SJSA1 (cell line): ENCODE results near the gene FBN2. TPM values are rescaled to one million over a fixed set of nuclear protein-coding genes. Genes with fewer than 3 reads are reported as not detected.
"Not testable (repeated sequence)": the region's sequence is repeated elsewhere in the genome, so short reads cannot be mapped to it uniquely, and the experiment has no call there.

ENCODE experiments used
- DNase-seq, 2 experiments: peaks; one replicate each; pipeline ENCODE4 v3.0.0-alpha.2; 2015 to 2020; ENCODE audit warnings: low spot score in 2 of 2, low read depth in 1 of 2
- H3K27ac ChIP-seq: fragments of 250-450 bp; sonication (Bioruptor Pico); 2 replicates; pipeline ENCODE4 v1.5.1; 2020; ENCODE audit warnings: mild to moderate bottlenecking, moderate library complexity
- H3K27me3 ChIP-seq: fragments of 250-450 bp; sonication (Bioruptor Pico); replicated peaks from 2 replicates; pipeline ENCODE4 v1.5.1; 2020; ENCODE audit warnings: mild to moderate bottlenecking, moderate library complexity
- H3K36me3 ChIP-seq: fragments of 250-450 bp; sonication (Bioruptor Pico); 2 replicates; pipeline ENCODE4 v1.5.1; 2020; ENCODE audit warnings: mild to moderate bottlenecking
- H3K4me1 ChIP-seq: fragments of 250-450 bp; sonication (Bioruptor Pico); replicated peaks from 2 replicates; pipeline ENCODE4 v1.6.1; 2021; ENCODE audit warnings: mild to moderate bottlenecking
- H3K4me3 ChIP-seq: fragments of 250-450 bp; sonication (Bioruptor Pico); 2 replicates; pipeline ENCODE4 v1.5.1; 2020; ENCODE audit warnings: mild to moderate bottlenecking
- H3K9me3 ChIP-seq: fragments of 250-450 bp; sonication (Bioruptor Pico); replicated peaks from 2 replicates; pipeline ENCODE4 v1.5.1; 2020; ENCODE audit warnings: mild to moderate bottlenecking
- total RNA-seq: library from RNA; depleted of rRNA; stranded (reverse); fragments of >200 nt; shearing (Covaris generic); gene quantifications from 2 replicates; pipeline ENCODE4 v1.2.3, GENCODE V29; 2014

Gene FBN2
- total RNA-seq, 1 experiment from 2014 or later: 18.5 TPM

- no peaks in the 10 kb centered on the region for H3K4me1 ChIP-seq
- no peaks in the 10 kb centered on the region for H3K27me3 ChIP-seq
- no peak for DNase-seq
- H3K9me3 ChIP-seq: no peaks in the 10 kb centered on the region
- no peak overlapping the region for H3K4me3 ChIP-seq
- no peaks in the 10 kb centered on the region for H3K36me3 ChIP-seq
- no peak overlapping the region for H3K27ac ChIP-seq
Measured at GRCh38 chr5:128480158-128480557, 57.9 kb downstream of the FBN2 start.

- no peaks in the 10 kb centered on the region for H3K9me3 ChIP-seq
- H3K27ac ChIP-seq: no peak overlapping the region
- no peaks in the 10 kb centered on the region for H3K36me3 ChIP-seq
- DNase-seq: no peak
- no peaks in the 10 kb centered on the region for H3K4me1 ChIP-seq
- H3K27me3 ChIP-seq: no peaks in the 10 kb centered on the region
- no peak overlapping the region for H3K4me3 ChIP-seq
Measured at GRCh38 chr5:128478386-128479368, 59.4 kb downstream of the FBN2 start.

GRCh38 chr5:128477944-128478343 is 60.1 kb downstream of the FBN2 start:
- H3K9me3 ChIP-seq: no peaks in the 10 kb centered on the region
- no peaks in the 10 kb centered on the region for H3K36me3 ChIP-seq
- H3K4me3 ChIP-seq: no peak overlapping the region
- no peak for DNase-seq
- H3K27me3 ChIP-seq: no peaks in the 10 kb centered on the region
- H3K4me1 ChIP-seq: no peaks in the 10 kb centered on the region
- no peak overlapping the region for H3K27ac ChIP-seq

- no peak overlapping the region for H3K4me3 ChIP-seq
- no peaks in the 10 kb centered on the region for H3K27me3 ChIP-seq
- H3K4me1 ChIP-seq: no peaks in the 10 kb centered on the region
- H3K27ac ChIP-seq: no peak overlapping the region
- no peaks in the 10 kb centered on the region for H3K9me3 ChIP-seq
- H3K36me3 ChIP-seq: no peaks in the 10 kb centered on the region
- DNase-seq: no peak
Measured at GRCh38 chr5:128475693-128476092, 62.4 kb downstream of the FBN2 start.

- no peaks in the 10 kb centered on the region for H3K9me3 ChIP-seq
- H3K27me3 ChIP-seq: no peaks in the 10 kb centered on the region
- H3K27ac ChIP-seq: no peak overlapping the region
- H3K4me3 ChIP-seq: no peak overlapping the region
- no peaks in the 10 kb centered on the region for H3K4me1 ChIP-seq
- no peaks in the 10 kb centered on the region for H3K36me3 ChIP-seq
- DNase-seq: no peak
Measured at GRCh38 chr5:128472919-128473318, 65.1 kb downstream of the FBN2 start.

GRCh38 chr5:128472036-128472435 is 66.0 kb downstream of the FBN2 start:
- no peaks in the 10 kb centered on the region for H3K36me3 ChIP-seq
- no peak overlapping the region for H3K4me3 ChIP-seq
- no peak overlapping the region for H3K27ac ChIP-seq
- no peak for DNase-seq
- no peaks in the 10 kb centered on the region for H3K4me1 ChIP-seq
- H3K27me3 ChIP-seq: no peaks in the 10 kb centered on the region; the same call in 1 of the 2 replicates
- no peaks in the 10 kb centered on the region for H3K9me3 ChIP-seq

- Histone ChIP-seq H3K27me3 (no peaks in the 10 kb centered on the region; the same call in 1 of the 2 replicates), H3K4me1 (no peaks in the 10 kb centered on the region), H3K4me3 (no peak overlapping the region), H3K27ac (no peak overlapping the region), H3K36me3 (no peaks in the 10 kb centered on the region), H3K9me3 (no peaks in the 10 kb centered on the region)
- DNase-seq: no peak
Measured at GRCh38 chr5:128470663-128471062, 67.4 kb downstream of the FBN2 start.

GRCh38 chr5:128469912-128470311 is 68.1 kb downstream of the FBN2 start:
- Histone ChIP-seq H3K4me1 (no peaks in the 10 kb centered on the region), H3K4me3 (no peak overlapping the region), H3K27ac (no peak overlapping the region), H3K27me3 (no peaks in the 10 kb centered on the region; the same call in 1 of the 2 replicates), H3K36me3 (no peaks in the 10 kb centered on the region), H3K9me3 (no peaks in the 10 kb centered on the region)
- DNase-seq: no peak

- H3K27ac ChIP-seq: no peak overlapping the region
- no peak overlapping the region for H3K4me3 ChIP-seq
- DNase-seq: no peak
- H3K36me3 ChIP-seq: no peaks in the 10 kb centered on the region
- H3K27me3 ChIP-seq: no peaks in the 10 kb centered on the region; the same call in 1 of the 2 replicates
- no peaks in the 10 kb centered on the region for H3K9me3 ChIP-seq
- no peaks in the 10 kb centered on the region for H3K4me1 ChIP-seq
Measured at GRCh38 chr5:128466980-128467379, 71.1 kb downstream of the FBN2 start.

- DNase-seq: no peak
- Histone ChIP-seq H3K4me1 (no peaks in the 10 kb centered on the region), H3K9me3 (no peaks in the 10 kb centered on the region), H3K27ac (no peak overlapping the region), H3K36me3 (no peaks in the 10 kb centered on the region), H3K4me3 (no peak overlapping the region), H3K27me3 (no peaks in the 10 kb centered on the region; the same call in 1 of the 2 replicates)
Measured at GRCh38 chr5:128466554-128466953, 71.5 kb downstream of the FBN2 start.

GRCh38 chr5:128464596-128464995 is 73.4 kb downstream of the FBN2 start:
- DNase-seq: no peak
- Histone ChIP-seq H3K27ac (no peak overlapping the region), H3K9me3 (no peaks in the 10 kb centered on the region)

GRCh38 chr5:128462330-128462729 is 75.7 kb downstream of the FBN2 start:
- H3K27me3 ChIP-seq: no peaks in the 10 kb centered on the region; the same call in 1 of the 2 replicates
- no peaks in the 10 kb centered on the region for H3K9me3 ChIP-seq
- no peaks in the 10 kb centered on the region for H3K4me1 ChIP-seq
- no peak overlapping the region for H3K4me3 ChIP-seq
- H3K27ac ChIP-seq: no peak overlapping the region
- no peak for DNase-seq
- H3K36me3 ChIP-seq: no peaks in the 10 kb centered on the region

More at GRCh38 chr5:128464596-128464995, 73.4 kb downstream of the FBN2 start:
- H3K4me1 ChIP-seq: no peaks in the 10 kb centered on the region
- H3K36me3 ChIP-seq: no peaks in the 10 kb centered on the region
- H3K27me3 ChIP-seq: no peaks in the 10 kb centered on the region; the same call in 1 of the 2 replicates
- no peak overlapping the region for H3K4me3 ChIP-seq

- H3K9me3 ChIP-seq, H3K4me3 ChIP-seq, H3K36me3 ChIP-seq, H3K27ac ChIP-seq, H3K4me1 ChIP-seq, DNase-seq, H3K27me3 ChIP-seq: not testable (repeated sequence)
Measured at GRCh38 chr5:128457147-128457915, 80.7 kb downstream of the FBN2 start.

- H3K4me3 ChIP-seq: no peak overlapping the region
- DNase-seq: no peak
- H3K9me3 ChIP-seq: no peaks in the 10 kb centered on the region
- no peaks in the 10 kb centered on the region for H3K4me1 ChIP-seq
- H3K36me3 ChIP-seq: no peaks in the 10 kb centered on the region
- H3K27ac ChIP-seq: no peak overlapping the region
- no peaks in the 10 kb centered on the region for H3K27me3 ChIP-seq
Measured at GRCh38 chr5:128455841-128456361, 82.1 kb downstream of the FBN2 start.
